H1 (cell line): ENCODE measurements around the gene HTR3A. TPM values are rescaled to one million over a fixed set of nuclear protein-coding genes. Genes with fewer than 3 reads are reported as not detected.

Experiments used
- HDAC2 ChIP-seq, 2 experiments: fragments of 300-600 bp in 1 of 2; sonication (generic) in 1 of 2; IDR thresholded peaks; 2 replicates each; pipeline ENCODE4 v1.6.1; 2011 to 2012; ENCODE audit warnings: low read depth in 2 of 2, low read length in 2 of 2, mild to moderate bottlenecking in 2 of 2, moderate library complexity in 2 of 2, borderline replicate concordance in 1 of 2, inconsistent platforms in 1 of 2
- KDM4A ChIP-seq: IDR thresholded peaks from one replicate; pipeline ENCODE4 v1.7.1; 2012; ENCODE audit warnings: low read depth, mild to moderate bottlenecking, moderate library complexity, low read length, inconsistent platforms; ENCODE audit not compliant: severe bottlenecking
- POLR2AphosphoS5 ChIP-seq: IDR thresholded peaks from 2 replicates; pipeline ENCODE4 v1.6.1; 2011; ENCODE audit warnings: low read depth, low read length
- polyA plus RNA-seq, 7 experiments: library from polyadenylated mRNA; depleted of rRNA in 3 of 7; stranded (reverse) in 5 of 7; unstranded in 2 of 7; fragments of >200 nt in 5 of 7; fragments of 200-250 nt in 2 of 7; gene quantifications; 1 replicate in 5 of 7; 2 replicates in 1 of 7; 4 replicates in 1 of 7; pipeline versions ENCODE4 v1.2.1 to v1.2.3, GENCODE V29; 2011 to 2013; ENCODE audit warnings: missing spikeins in 2 of 7, mixed read lengths in 2 of 7
- total RNA-seq: library from RNA; stranded (reverse); fragmentation: NEBNext Ultra II Directional; extraction: Animal tissue kit (Norgen Biotek cat#: 25700); gene quantifications from 2 replicates; pipeline ENCODE4 v1.2.1, GENCODE V29; 2021
- TF ChIP-seq, protein P1 (sequence below): IDR thresholded peaks from 2 replicates; pipeline ENCODE4 v1.6.1; 2012; ENCODE audit warnings: inconsistent platforms

The HTR3A gene
- total and polyA plus RNA-seq, 2 of the 8 experiments (the other 6 are each of a cell fraction or from before 2014, with no cell fraction given), result 7.5 to 8.9 TPM

DNA sequence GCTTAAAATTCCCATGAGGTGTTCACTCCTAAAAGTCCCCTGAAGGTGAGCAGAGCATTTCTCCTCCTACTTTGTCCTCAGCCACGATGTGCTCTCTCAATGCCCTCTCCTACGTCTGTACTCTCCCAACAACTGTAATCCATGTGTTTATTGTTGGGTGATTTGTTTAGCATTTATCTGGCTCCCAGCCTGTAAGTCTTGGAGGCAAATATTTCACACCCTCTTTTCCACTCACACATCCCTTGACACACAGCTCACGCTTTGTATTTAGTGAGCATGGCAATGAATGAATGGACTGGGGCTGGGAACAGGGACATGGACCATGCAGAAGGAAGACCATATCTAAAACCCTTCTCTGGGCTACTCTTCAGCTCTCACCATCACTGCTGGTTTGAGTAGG lies 22.6 kb downstream of the HTR3A start (continued):
- TF ChIP-seq, protein P1, sequence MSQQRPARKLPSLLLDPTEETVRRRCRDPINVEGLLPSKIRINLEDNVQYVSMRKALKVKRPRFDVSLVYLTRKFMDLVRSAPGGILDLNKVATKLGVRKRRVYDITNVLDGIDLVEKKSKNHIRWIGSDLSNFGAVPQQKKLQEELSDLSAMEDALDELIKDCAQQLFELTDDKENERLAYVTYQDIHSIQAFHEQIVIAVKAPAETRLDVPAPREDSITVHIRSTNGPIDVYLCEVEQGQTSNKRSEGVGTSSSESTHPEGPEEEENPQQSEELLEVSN, result no peak
- TF ChIP-seq HDAC2 (IDR thresholded peaks at IDR 0.05; ENCODE audit: borderline replicate concordance in 1 of 2, low read depth in 2 of 2, low read length in 2 of 2) (no peak), POLR2AphosphoS5 (no peak), KDM4A (no peak)
